H9 (cell line): ENCODE results near the gene CDK11A. TPM values are rescaled to one million over a fixed set of nuclear protein-coding genes. Genes with fewer than 3 reads are reported as not detected.
"Not testable (repeated sequence)": the region's sequence is repeated elsewhere in the genome, so short reads cannot be mapped to it uniquely, and the experiment has no call there.

ENCODE experiments used
- DNase-seq: peaks from one replicate; pipeline ENCODE4 v3.0.0-alpha.2; 2017
- H2AFZ ChIP-seq: one replicate; pipeline ENCODE4 v1.6.1; 2013; ENCODE audit warnings: mild to moderate bottlenecking, low read length, control low read depth, moderate library complexity
- H2AK5ac ChIP-seq: 2 replicates; pipeline ENCODE4 v1.6.1; 2013; ENCODE audit warnings: low read length, control low read depth, mixed read lengths; ENCODE audit not compliant: insufficient read length
- H2BK120ac ChIP-seq: one replicate; pipeline ENCODE4 v1.6.1; 2013; ENCODE audit warnings: low read depth, mild to moderate bottlenecking, low read length, control low read depth, inconsistent platforms; ENCODE audit not compliant: poor library complexity, severe bottlenecking
- H2BK12ac ChIP-seq: 2 replicates; pipeline ENCODE4 v1.6.1; 2013; ENCODE audit warnings: low read length, control low read depth, mixed read lengths, low read depth; ENCODE audit not compliant: insufficient read length
- H2BK15ac ChIP-seq: 2 replicates; pipeline ENCODE4 v1.6.1; 2013; ENCODE audit warnings: low read depth, low read length, control low read depth
- H2BK20ac ChIP-seq: one replicate; pipeline ENCODE4 v1.6.1; 2013; ENCODE audit warnings: low read depth, mild to moderate bottlenecking, low read length, control low read depth, inconsistent platforms; ENCODE audit not compliant: poor library complexity, severe bottlenecking
- H2BK5ac ChIP-seq: 2 replicates; pipeline ENCODE4 v1.6.1; 2013; ENCODE audit warnings: low read length, control low read depth, mixed read lengths; ENCODE audit not compliant: insufficient read length
- H3K14ac ChIP-seq: 2 replicates; pipeline ENCODE4 v1.6.1; 2013; ENCODE audit warnings: low read length, control low read depth; ENCODE audit not compliant: insufficient read depth
- H3K18ac ChIP-seq: 2 replicates; pipeline ENCODE4 v1.6.1; 2013; ENCODE audit warnings: low read depth, mild to moderate bottlenecking, mixed read lengths, low read length, control low read depth; ENCODE audit not compliant: insufficient read length
- H3K23ac ChIP-seq: 2 replicates; pipeline ENCODE4 v1.6.1; 2013; ENCODE audit warnings: low read length, control low read depth, mixed read lengths, low read depth; ENCODE audit not compliant: insufficient read length
- H3K23me2 ChIP-seq: 2 replicates; pipeline ENCODE4 v1.6.1; 2013; ENCODE audit warnings: low read depth, mild to moderate bottlenecking, mixed read lengths, low read length, control low read depth; ENCODE audit not compliant: insufficient read length, poor library complexity, severe bottlenecking
- H3K27ac ChIP-seq: 2 replicates; pipeline ENCODE4 v1.5.1; 2013; ENCODE audit warnings: low read length, control low read depth, mixed read lengths, low read depth; ENCODE audit not compliant: insufficient read length
- H3K27me3 ChIP-seq: 2 replicates; pipeline ENCODE4 v1.6.1; 2013; ENCODE audit warnings: low read length, control low read depth, inconsistent platforms; ENCODE audit not compliant: insufficient read depth
- H3K4ac ChIP-seq: 2 replicates; pipeline ENCODE4 v1.6.1; 2013; ENCODE audit warnings: low read depth, mild to moderate bottlenecking, control low read depth, inconsistent platforms, low read length, moderate library complexity
- H3K4me1 ChIP-seq: 2 replicates; pipeline ENCODE4 v1.6.1; 2013; ENCODE audit warnings: low read length, control low read depth, inconsistent platforms; ENCODE audit not compliant: insufficient read depth
- H3K4me2 ChIP-seq: 2 replicates; pipeline ENCODE4 v1.6.1; 2013; ENCODE audit warnings: low read length, control low read depth, mixed read lengths; ENCODE audit not compliant: insufficient read length, insufficient read depth
- H3K56ac ChIP-seq: 2 replicates; pipeline ENCODE4 v1.6.1; 2013; ENCODE audit warnings: low read depth, mild to moderate bottlenecking, mixed read lengths, low read length, control low read depth; ENCODE audit not compliant: insufficient read length
- H3K79me1 ChIP-seq: 2 replicates; pipeline ENCODE4 v1.6.1; 2013; ENCODE audit warnings: low read depth, mild to moderate bottlenecking, moderate library complexity, low read length, control low read depth, inconsistent platforms; ENCODE audit not compliant: insufficient read depth, poor library complexity, severe bottlenecking
- H3K79me2 ChIP-seq: 2 replicates; pipeline ENCODE4 v1.6.1; 2013; ENCODE audit warnings: low read length, control low read depth, inconsistent platforms; ENCODE audit not compliant: insufficient read depth
- H3K9ac ChIP-seq: 2 replicates; pipeline ENCODE4 v1.6.1; 2013; ENCODE audit warnings: low read length, control low read depth, mixed read lengths; ENCODE audit not compliant: insufficient read length; ENCODE audit errors: extremely low read depth
- H3K9me3 ChIP-seq: one replicate; pipeline ENCODE4 v1.6.1; 2013; ENCODE audit warnings: low read depth, low read length, inconsistent platforms; ENCODE audit not compliant: control insufficient read depth
- H3T11ph ChIP-seq: one replicate; pipeline ENCODE4 v1.6.1; 2013; ENCODE audit warnings: mild to moderate bottlenecking, low read length, control low read depth, inconsistent platforms
- H4K20me1 ChIP-seq: one replicate; pipeline ENCODE4 v1.6.1; 2013; ENCODE audit not compliant: control insufficient read depth, insufficient read length, insufficient read depth
- H4K5ac ChIP-seq: 2 replicates; pipeline ENCODE4 v1.6.1; 2013; ENCODE audit warnings: low read depth, mild to moderate bottlenecking, mixed read lengths, low read length, control low read depth; ENCODE audit not compliant: insufficient read length
- H4K8ac ChIP-seq: replicated peaks from 2 replicates; pipeline ENCODE4 v1.6.1; 2013; ENCODE audit warnings: low read length, control low read depth, mixed read lengths, low read depth; ENCODE audit not compliant: insufficient read length
- H4K91ac ChIP-seq: 2 replicates; pipeline ENCODE4 v1.6.1; 2013; ENCODE audit warnings: low read depth, mild to moderate bottlenecking, moderate library complexity, mixed read lengths, low read length, control low read depth; ENCODE audit not compliant: insufficient read length
- H3K27ac Mint-ChIP-seq, 3 experiments: 2 replicates in 2 of 3; 3 replicates in 1 of 3; pipeline ENCODE4 v1.8.0; 2020 to 2021; ENCODE audit warnings: mixed read lengths in 3 of 3, mild to moderate bottlenecking in 1 of 3, moderate library complexity in 1 of 3
- H3K27me3 Mint-ChIP-seq: 2 replicates; pipeline ENCODE4 v1.8.0; 2021; ENCODE audit warnings: low read depth, mild to moderate bottlenecking, moderate library complexity, mixed read lengths
- H3K36me3 Mint-ChIP-seq, 3 experiments: 2 replicates in 2 of 3; 3 replicates in 1 of 3; pipeline ENCODE4 v1.8.0; 2020 to 2021; ENCODE audit warnings: low read depth in 3 of 3, mixed read lengths in 3 of 3; ENCODE audit not compliant: insufficient read depth in 1 of 3
- H3K4me1 Mint-ChIP-seq, 2 experiments: 2 replicates each; pipeline ENCODE4 v1.8.0; 2020; ENCODE audit warnings: mixed read lengths in 2 of 2
- H3K4me3 Mint-ChIP-seq, 2 experiments: 2 replicates in 1 of 2; 3 replicates in 1 of 2; pipeline ENCODE4 v1.8.0; 2020 to 2021; ENCODE audit warnings: mild to moderate bottlenecking in 2 of 2, mixed read lengths in 2 of 2, moderate library complexity in 1 of 2
- H3K9me3 Mint-ChIP-seq, 2 experiments: 2 replicates in 1 of 2; 3 replicates in 1 of 2; pipeline ENCODE4 v1.8.0; 2020; ENCODE audit warnings: mild to moderate bottlenecking in 2 of 2, mixed read lengths in 2 of 2, moderate library complexity in 1 of 2
- WGBS: extraction: QIAGEN DNeasy Blood & Tissue Kit; methylation state at CpG from one replicate; pipeline ENCODE4 v1.1.7; 2013; ENCODE audit warnings: missing lambda C conversion rate, low lambda C conversion rate, mixed read lengths; ENCODE audit not compliant: insufficient read length; ENCODE audit errors: extremely low coverage; 5-methylcytosine and 5-hydroxymethylcytosine counted together
- total RNA-seq: library from RNA; stranded (reverse); gene quantifications from 2 replicates; pipeline ENCODE4 v1.2.1, GENCODE V29; 2021

Gene CDK11A
- total RNA-seq, 1 experiment from 2014 or later: 49.5 TPM

DNA sequence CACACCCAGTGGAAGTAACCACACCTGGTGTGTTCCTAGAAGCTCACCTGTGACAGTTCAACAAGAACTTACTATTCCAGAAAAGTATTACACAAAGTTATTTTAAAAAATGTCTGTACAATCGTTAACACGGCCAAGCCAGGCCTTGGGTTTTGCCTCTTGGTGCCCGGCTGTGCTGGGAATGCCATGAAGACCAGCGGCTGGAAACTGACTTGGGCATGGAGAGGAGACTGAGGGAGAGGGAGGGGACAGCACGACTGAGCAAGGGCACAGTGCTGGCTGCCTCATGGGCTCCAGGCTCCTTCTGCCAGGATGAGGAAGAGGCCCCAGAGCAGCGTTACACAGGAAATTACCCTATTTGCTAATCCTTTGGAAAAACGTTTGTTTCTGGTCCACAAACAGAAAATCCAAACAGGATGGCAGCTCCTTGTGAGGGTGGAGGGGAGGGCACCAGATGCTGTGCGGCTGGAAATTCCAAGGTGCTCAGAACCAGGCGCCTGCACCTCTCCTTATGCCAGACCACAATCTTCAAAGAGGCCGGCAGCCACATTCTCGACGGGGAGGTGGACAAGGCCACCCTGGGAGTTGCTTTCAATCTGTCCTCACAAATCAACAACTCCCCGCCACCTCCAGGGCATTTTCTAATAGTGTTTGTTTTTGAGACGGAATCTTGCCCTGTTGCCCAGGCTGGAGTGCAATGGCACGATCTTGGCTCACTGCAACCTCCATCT is 61.2 kb downstream of the CDK11A start:
- not testable (repeated sequence) for H3K79me2 ChIP-seq, H2BK5ac ChIP-seq, H3K4me2 ChIP-seq, H4K8ac ChIP-seq, H3T11ph ChIP-seq, H4K5ac ChIP-seq, H3K4me1 Mint-ChIP-seq, H3K27me3 Mint-ChIP-seq, H3K9ac ChIP-seq, H2AFZ ChIP-seq, H3K27me3 ChIP-seq, H3K27ac ChIP-seq, H2BK20ac ChIP-seq, H4K20me1 ChIP-seq, H3K14ac ChIP-seq, H2BK120ac ChIP-seq, H3K4ac ChIP-seq, H3K9me3 Mint-ChIP-seq, H2BK12ac ChIP-seq, DNase-seq, H2AK5ac ChIP-seq, H3K4me1 ChIP-seq, H3K56ac ChIP-seq, H3K23me2 ChIP-seq, H4K91ac ChIP-seq, H2BK15ac ChIP-seq, H3K23ac ChIP-seq, H3K9me3 ChIP-seq, H3K79me1 ChIP-seq, H3K4me3 Mint-ChIP-seq, H3K18ac ChIP-seq
- H3K27ac Mint-ChIP-seq: peak overlapping the region in 1 of 3 experiments; percentile 63; a peak in 1 of 7 replicates
- no CpG with 5 or more reads among the region's 15 CpGs for WGBS
- H3K36me3 Mint-ChIP-seq: peaks cover 3 to 23% (median 15%) of the 10 kb centered on the region in 3 experiments; a peak in 6 of 7 replicates

DNA sequence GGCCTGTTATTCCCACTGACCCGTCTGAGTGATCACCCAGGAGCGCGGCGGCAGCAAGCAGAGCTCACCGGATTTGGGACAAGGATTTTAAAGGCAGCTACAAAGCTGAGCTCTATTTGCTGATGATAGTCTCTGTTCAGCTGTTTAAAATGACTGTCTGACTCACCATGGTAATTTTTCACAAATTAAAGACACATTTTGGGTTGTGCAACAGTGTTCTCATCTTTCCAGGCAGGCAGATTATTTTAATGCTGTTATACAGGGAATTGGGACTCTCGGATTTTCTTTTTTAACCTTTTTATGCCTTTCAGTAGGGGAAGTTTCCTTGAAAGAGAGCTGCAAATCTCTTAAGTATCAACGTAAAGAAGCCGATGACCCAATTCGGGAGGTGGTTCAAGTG is 61.8 kb downstream of the CDK11A start:
- H3K23me2 ChIP-seq, H4K8ac ChIP-seq, H2BK20ac ChIP-seq, H4K20me1 ChIP-seq, H2BK15ac ChIP-seq, H3K4me3 Mint-ChIP-seq, H3K27me3 ChIP-seq, H2AFZ ChIP-seq, H3K4me2 ChIP-seq, H3K9ac ChIP-seq, H2AK5ac ChIP-seq, H3K18ac ChIP-seq, H3K79me1 ChIP-seq, H3K79me2 ChIP-seq, H2BK12ac ChIP-seq, H3K9me3 Mint-ChIP-seq, DNase-seq, H4K5ac ChIP-seq, H3K9me3 ChIP-seq, H3K4ac ChIP-seq, H3T11ph ChIP-seq, H2BK5ac ChIP-seq, H3K27me3 Mint-ChIP-seq, H3K56ac ChIP-seq, H3K4me1 ChIP-seq, H3K4me1 Mint-ChIP-seq, H3K23ac ChIP-seq, H2BK120ac ChIP-seq, H4K91ac ChIP-seq, H3K14ac ChIP-seq, H3K27ac ChIP-seq, H3K27ac Mint-ChIP-seq: not testable (repeated sequence)
- H3K36me3 Mint-ChIP-seq: peaks cover under 1 to 18% (median 12%) of the 10 kb centered on the region in 3 experiments; a peak in 5 of 7 replicates
- no CpG with 5 or more reads among the region's 9 CpGs for WGBS
